WERI-Rb-1 (cell line): ENCODE measurements around the gene CST9.

ENCODE experiments used
- DNase-seq: peaks from one replicate; pipeline ENCODE4 v3.0.0-alpha.2; 2020
- H3K27ac ChIP-seq: fragments of 250-450 bp; sonication (Bioruptor Pico); 2 replicates; pipeline ENCODE4 v1.5.1; 2020; ENCODE audit warnings: mild to moderate bottlenecking, moderate library complexity
- H3K27me3 ChIP-seq: fragments of 250-450 bp; sonication (Bioruptor Pico); 2 replicates; pipeline ENCODE4 v1.5.1; 2021; ENCODE audit warnings: mild to moderate bottlenecking, low read depth, moderate library complexity; ENCODE audit not compliant: insufficient read depth, severe bottlenecking
- H3K36me3 ChIP-seq: fragments of 250-450 bp; sonication (Bioruptor Pico); 2 replicates; pipeline ENCODE4 v1.5.1; 2020; ENCODE audit warnings: mild to moderate bottlenecking, moderate library complexity
- H3K4me3 ChIP-seq: 2 replicates; pipeline ENCODE4 v1.5.1; 2011; ENCODE audit warnings: low read depth, mild to moderate bottlenecking, control low read depth, low read length
- H3K9me3 ChIP-seq: fragments of 250-450 bp; sonication (Bioruptor Pico); 2 replicates; pipeline ENCODE4 v1.5.1; 2021; ENCODE audit warnings: mild to moderate bottlenecking, moderate library complexity; ENCODE audit not compliant: severe bottlenecking
- CTCF ChIP-seq: IDR thresholded peaks from 2 replicates; pipeline ENCODE4 v1.5.1; 2011; ENCODE audit warnings: low read depth, mild to moderate bottlenecking, control low read depth, inconsistent platforms, low read length

The CST9 gene

GRCh38 chr20:23632711-23633573 is 27.2 kb upstream of the CST9 start:
- peaks cover 25% of the 10 kb centered on the region for H3K36me3 ChIP-seq
- no peak for TF ChIP-seq CTCF
- H3K4me3 ChIP-seq: no peak overlapping the region
- no peaks in the 10 kb centered on the region for H3K9me3 ChIP-seq
- DNase-seq: no peak
- H3K27me3 ChIP-seq: no peaks in the 10 kb centered on the region
- H3K27ac ChIP-seq: no peak overlapping the region

GRCh38 chr20:23631981-23632710 is 26.4 kb upstream of the CST9 start:
- H3K27me3 ChIP-seq: no peaks in the 10 kb centered on the region
- H3K27ac ChIP-seq: no peak overlapping the region
- H3K9me3 ChIP-seq: no peaks in the 10 kb centered on the region
- DNase-seq: no peak
- H3K36me3 ChIP-seq: peaks cover 22% of the 10 kb centered on the region
- no peak for TF ChIP-seq CTCF
- no peak overlapping the region for H3K4me3 ChIP-seq

GRCh38 chr20:23631226-23631822 is 25.6 kb upstream of the CST9 start:
- DNase-seq: no peak
- no peak for TF ChIP-seq CTCF
- no peak overlapping the region for H3K27ac ChIP-seq
- peaks cover 22% of the 10 kb centered on the region for H3K36me3 ChIP-seq
- no peaks in the 10 kb centered on the region for H3K9me3 ChIP-seq
- H3K4me3 ChIP-seq: no peak overlapping the region
- H3K27me3 ChIP-seq: no peaks in the 10 kb centered on the region

- Histone ChIP-seq H3K27me3 (no peaks in the 10 kb centered on the region), H3K9me3 (no peaks in the 10 kb centered on the region), H3K4me3 (no peak overlapping the region), H3K27ac (no peak overlapping the region), H3K36me3 (peaks cover 22% of the 10 kb centered on the region)
- no peak for TF ChIP-seq CTCF
- no peak for DNase-seq
These were observed 24.7 kb upstream of the CST9 start for GRCh38 chr20:23630392-23630849.

- DNase-seq: no peak
These were observed 24.1 kb upstream of the CST9 start for GRCh38 chr20:23629542-23630391.

More at GRCh38 chr20:23629542-23630391, 24.1 kb upstream of the CST9 start:
- Histone ChIP-seq H3K36me3 (peaks cover 18% of the 10 kb centered on the region), H3K27ac (no peak overlapping the region), H3K4me3 (no peak overlapping the region), H3K27me3 (no peaks in the 10 kb centered on the region), H3K9me3 (no peaks in the 10 kb centered on the region)
- TF ChIP-seq CTCF: no peak
